Fibroblast of villous mesenchyme (primary cell): ENCODE measurements around the gene PIP5K1B. TPM values are rescaled to one million over a fixed set of nuclear protein-coding genes. Genes with fewer than 3 reads are reported as not detected.

Source experiments
- DNase-seq: peaks from one replicate; pipeline ENCODE4 v3.0.0-alpha.2; 2010; ENCODE audit warnings: low read depth
- H3K4me3 ChIP-seq: 2 replicates; pipeline ENCODE4 v1.5.1; 2011; ENCODE audit warnings: low read depth, mild to moderate bottlenecking, low read length
- CTCF ChIP-seq: IDR thresholded peaks from 2 replicates; pipeline ENCODE4 v1.5.1; 2012; ENCODE audit warnings: low read depth, mild to moderate bottlenecking, low read length; ENCODE audit not compliant: insufficient read depth
- total RNA-seq: library from RNA; depleted of rRNA; stranded (reverse); fragments of >200 nt; gene quantifications from 2 replicates; pipeline ENCODE4 v1.2.3, GENCODE V29; 2012

PIP5K1B gene
- total RNA-seq, 1 donor = under 0.01 TPM

DNA sequence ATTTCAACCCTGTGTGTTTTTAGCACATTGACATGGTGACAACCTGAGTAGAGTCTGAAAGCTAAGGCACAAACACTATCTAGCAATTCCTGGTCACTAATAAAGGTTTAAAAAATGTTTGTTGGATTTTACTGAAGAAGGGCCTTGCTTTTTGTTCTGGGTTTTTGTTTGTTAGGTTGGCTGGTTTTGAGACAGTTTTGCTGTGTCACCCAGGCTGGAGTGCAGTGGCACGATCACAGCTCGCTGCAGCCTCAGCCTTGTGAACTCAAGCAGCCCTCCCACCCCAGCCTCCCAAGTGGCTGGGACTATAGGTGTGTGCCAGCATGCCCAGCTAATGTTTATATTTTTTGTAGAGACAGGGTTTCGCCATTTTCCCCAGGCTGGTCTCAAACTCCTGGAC, 269.9 kb downstream of the PIP5K1B start:
- no peak for DNase-seq
- no peak overlapping the region for H3K4me3 ChIP-seq
- TF ChIP-seq CTCF = no peak

DNA sequence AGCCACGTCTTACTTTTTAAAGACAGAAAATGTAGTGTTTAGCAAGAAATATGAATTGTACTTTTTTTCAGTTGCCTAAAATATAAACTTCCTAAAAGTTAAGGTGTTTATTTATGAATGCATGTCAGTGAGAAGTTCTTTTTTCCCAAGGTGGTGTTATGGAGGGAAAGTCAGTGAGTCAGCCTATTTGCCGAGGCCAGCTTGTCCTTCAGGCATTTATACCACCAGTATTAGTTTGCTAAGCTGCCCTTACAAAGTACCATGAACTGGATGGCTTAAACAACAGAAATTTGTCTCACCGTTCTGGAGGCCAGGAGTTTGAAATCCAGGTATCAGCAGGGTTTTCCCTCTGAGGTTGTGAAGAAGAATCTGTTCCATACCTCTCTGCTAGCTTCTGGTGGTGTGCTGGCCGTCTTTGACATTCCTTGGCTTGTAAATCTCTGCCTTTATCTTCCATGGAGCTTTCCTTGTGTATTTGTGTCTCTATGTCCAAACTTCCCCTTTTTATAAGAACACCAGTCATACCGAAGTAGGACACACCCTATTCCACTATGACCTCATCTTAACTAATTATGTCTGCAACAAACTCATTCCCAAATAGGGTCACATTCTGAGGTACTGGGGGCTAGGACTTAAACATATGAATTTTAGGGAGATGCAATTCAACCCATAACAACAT, 270.5 kb downstream of the PIP5K1B start:
- H3K4me3 ChIP-seq = no peak overlapping the region
- TF ChIP-seq CTCF = no peak
- DNase-seq = no peak

GRCh38 chr9:68978066-68978465, 273.0 kb downstream of the PIP5K1B start:
- no peak for DNase-seq
- H3K4me3 ChIP-seq = no peak overlapping the region
- TF ChIP-seq CTCF = no peak

DNA sequence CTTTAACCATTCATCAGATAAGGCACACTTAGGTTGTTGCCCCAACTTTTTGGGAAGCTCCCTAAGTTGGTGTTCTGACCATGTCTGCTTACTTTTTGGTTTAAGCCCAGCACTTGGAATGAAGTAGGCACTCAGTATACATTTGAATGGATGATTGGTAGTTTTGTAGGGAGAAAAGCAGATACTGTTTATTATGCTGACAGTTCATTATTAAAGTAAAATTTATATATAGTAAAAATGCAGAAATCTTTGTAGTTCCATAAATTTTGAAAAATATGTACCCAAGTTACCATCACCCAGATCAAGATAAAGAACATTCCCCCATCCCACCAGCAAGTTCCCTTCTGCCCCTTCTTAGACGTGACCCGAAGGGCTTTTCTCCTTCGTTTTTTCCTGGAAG, 273.5 kb downstream of the PIP5K1B start:
- H3K4me3 ChIP-seq = no peak overlapping the region
- TF ChIP-seq CTCF = no peak
- DNase-seq = no peak

DNA sequence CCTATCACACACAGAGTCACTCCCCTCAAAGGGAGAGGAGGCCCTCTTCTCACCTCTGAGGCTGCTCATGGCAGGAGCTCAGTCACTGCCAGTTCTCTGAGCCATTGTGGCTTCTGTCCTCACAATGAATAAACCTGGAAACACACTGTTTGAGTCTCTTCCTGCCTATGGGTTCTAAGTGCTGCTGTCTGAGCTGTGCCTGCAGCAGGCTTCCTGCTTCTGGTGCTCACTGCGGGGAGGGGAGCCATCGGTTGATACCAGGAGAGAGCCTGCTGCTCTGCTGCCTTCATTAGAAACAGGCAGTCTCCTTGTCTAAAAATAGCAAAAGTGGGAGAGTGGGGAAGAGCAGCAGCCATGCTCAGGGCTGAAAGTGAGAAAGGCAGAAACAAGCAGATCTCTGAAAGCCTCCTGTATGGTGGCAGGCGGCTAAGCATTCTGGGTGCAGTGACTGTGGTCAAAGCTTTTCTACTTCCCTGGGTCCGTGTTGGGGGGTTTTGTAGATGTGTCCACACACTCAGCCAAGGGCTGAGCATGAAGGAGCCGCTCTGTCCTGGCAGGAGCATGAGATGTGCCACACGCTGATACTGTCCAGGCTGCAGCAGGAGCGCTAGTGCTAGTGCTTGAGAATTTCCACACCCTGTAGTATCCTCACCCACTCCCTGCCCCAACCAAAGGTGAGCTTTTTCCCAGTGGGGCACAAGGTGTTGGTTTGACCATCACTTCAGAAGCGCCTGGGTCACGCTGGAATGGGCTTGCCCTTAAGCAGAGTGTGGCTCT, 274.7 kb downstream of the PIP5K1B start:
- no peak for DNase-seq
- H3K4me3 ChIP-seq = no peak overlapping the region
- TF ChIP-seq CTCF = no peak

- no peak for DNase-seq
- no peak overlapping the region for H3K4me3 ChIP-seq
- TF ChIP-seq CTCF = no peak
Measured at GRCh38 chr9:68980341-68980914, 275.4 kb downstream of the PIP5K1B start.
